GM21381 (cell line): ENCODE results near the gene CEBPE.

Experiments used
- ATAC-seq: cut with Tn5 transposase; IDR thresholded peaks from one replicate; pipeline ENCODE4 v1.9.1; 2021; ENCODE audit warnings: mild to moderate bottlenecking, moderate library complexity; ENCODE audit not compliant: unreplicated experiment

The CEBPE gene

DNA sequence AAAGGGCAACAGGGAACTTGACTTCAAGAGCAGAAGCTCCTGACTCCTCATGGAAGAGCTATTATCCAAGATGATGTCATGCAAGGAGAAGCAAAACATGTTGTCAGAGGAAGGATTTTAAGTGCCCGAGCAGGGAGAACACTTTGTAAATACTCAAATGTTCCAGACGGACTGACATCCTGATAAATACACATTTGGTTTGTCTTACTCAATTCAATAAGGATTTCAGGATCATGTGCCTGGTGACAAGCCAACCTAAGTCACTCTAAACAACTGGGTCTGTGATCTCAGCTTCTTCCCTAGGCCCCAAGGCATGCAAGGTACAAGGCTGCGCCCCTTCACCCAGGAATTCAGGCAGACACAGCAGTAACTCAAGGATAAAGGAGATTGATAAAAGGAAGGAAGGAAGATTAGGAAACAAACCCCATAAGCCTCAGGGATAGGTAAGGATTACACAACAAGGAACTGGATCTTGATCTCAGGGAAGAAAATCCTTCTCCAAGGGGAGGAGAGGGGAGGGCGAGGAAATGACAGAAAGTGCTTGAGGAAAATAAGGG is 26.8 kb upstream of the CEBPE start:
- no peak for ATAC-seq

- no peak for ATAC-seq
Observed at GRCh38 chr14:23143911-23144310, 24.9 kb upstream of the CEBPE start.

GRCh38 chr14:23142826-23143225 is 23.8 kb upstream of the CEBPE start:
- no peak for ATAC-seq

GRCh38 chr14:23141706-23142444 is 22.8 kb upstream of the CEBPE start:
- ATAC-seq, result no peak

DNA sequence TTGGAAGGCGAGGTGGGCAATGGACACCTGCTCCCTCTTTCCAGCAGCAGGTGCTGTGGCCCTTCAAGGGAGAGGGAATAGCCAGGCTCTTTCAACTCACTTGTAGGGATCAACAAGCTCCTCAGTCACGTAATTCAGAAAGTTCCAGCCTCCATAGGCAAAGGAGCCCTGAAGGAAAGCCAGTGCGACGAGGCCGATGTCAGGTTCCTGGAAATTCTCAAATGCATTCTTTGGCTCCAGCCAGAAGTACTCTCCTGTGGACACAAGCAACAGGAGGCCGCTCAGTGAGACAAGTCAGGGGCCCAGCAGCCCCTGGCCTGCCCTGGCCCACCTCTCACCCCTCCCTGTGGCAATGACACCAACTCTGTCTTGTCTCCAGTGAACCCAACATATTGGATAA is 21.3 kb upstream of the CEBPE start:
- no peak for ATAC-seq

- ATAC-seq, result no peak
Observed at GRCh38 chr14:23139874-23140273, 20.8 kb upstream of the CEBPE start.

- ATAC-seq, result no peak
Observed at GRCh38 chr14:23137813-23138535, 18.9 kb upstream of the CEBPE start.

DNA sequence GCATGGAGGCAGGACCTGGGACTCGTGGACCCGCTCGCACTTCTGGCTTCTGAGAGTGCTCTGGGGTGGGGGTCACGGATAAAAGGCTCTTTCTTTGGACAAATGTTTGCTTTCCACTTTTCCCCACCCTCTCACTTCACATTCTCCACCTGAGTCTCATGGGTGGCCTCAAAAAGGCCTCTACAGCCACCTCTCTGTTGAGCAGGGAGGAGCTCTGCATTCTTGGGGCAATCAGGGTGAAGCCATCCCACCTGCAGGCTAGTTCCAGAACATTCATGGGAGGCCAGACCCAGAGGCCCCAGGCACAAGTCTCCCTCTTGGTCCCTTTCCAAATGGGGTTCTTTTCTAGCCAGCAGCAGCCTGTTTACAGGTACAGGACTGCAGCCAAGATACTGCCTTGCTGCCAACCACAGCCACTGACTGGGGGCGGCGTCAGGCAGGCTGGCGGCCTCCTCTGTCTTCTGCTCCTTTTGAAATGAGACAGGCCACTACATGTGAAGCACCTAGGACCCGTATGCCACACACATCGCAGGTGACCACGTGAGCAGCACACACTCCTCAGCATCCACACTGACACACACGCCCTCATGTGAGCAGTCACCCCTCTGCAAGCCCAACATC is 18.2 kb upstream of the CEBPE start:
- no peak for ATAC-seq

DNA sequence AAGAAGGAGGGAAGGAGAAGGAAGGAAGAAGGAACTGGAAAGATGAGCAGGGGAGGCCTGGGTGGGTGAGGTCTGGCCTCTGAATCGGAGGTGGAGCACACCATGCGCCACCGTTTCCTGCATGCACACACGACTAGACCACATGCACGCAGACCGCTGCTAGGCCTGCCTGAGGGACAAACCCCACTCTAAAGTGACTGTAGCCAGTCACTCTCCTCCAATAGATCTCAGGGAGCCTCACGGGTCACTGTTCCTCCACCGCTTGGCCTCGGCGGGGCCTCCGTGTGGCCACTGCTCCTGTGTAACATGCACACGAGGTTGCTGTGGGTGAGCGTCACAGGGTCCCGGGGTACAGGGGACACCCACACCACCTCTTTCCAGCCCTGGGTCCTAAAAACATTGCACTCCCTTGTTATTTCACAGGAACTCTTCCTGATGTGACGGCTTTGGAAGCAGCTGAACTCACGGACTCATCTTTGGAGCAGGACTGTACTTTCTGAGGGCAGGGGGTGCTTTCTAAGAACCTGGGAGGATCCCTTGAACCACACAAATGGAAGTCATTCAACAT is 17.6 kb upstream of the CEBPE start:
- no peak for ATAC-seq

GRCh38 chr14:23132970-23133369 is 13.9 kb upstream of the CEBPE start:
- no peak for ATAC-seq

- ATAC-seq, result no peak
Observed at GRCh38 chr14:23131482-23131881, 12.4 kb upstream of the CEBPE start.

- no peak for ATAC-seq
Observed at GRCh38 chr14:23130871-23131270, 11.8 kb upstream of the CEBPE start.

GRCh38 chr14:23129759-23130316 is 10.8 kb upstream of the CEBPE start:
- no peak for ATAC-seq

GRCh38 chr14:23128969-23129758 is 10.1 kb upstream of the CEBPE start:
- no peak for ATAC-seq

GRCh38 chr14:23127861-23128260 is 8.8 kb upstream of the CEBPE start:
- no peak for ATAC-seq

DNA sequence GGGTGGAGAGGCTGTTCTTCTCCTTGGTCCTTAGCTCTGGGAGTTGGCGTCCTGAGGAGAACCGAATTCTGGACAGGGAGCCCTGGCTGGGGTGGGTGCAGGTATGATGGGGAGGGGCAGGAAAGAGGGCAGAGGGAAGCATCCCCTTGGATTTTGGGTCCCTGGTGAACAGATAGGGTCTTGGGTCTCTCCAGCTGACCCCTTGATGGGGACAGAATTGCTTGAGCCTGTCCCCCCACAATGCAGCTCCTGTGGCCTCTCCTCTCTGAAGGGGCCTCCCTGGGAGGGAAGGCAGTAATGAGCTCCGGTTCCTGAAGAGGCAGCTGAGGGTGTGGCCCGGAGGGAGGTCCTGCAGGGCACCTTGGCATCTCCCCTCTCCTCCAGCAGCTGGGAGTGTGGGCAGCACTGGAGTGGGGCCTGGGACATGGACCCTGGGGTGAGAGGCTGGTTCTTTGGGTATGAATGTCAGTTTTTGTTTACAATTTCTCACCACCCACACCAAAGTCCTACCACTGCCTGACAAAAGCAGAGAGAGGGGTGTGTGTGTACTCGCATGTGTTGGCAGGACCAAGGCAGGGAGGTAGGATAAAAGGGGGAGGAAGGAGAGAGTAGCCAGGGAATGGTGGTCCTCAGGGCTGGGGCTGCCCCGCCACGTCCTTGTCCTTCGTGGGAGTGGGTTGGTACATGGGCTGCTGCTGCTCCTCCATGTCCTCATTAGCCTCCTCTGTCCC is 7.7 kb upstream of the CEBPE start:
- ATAC-seq, result no peak

DNA sequence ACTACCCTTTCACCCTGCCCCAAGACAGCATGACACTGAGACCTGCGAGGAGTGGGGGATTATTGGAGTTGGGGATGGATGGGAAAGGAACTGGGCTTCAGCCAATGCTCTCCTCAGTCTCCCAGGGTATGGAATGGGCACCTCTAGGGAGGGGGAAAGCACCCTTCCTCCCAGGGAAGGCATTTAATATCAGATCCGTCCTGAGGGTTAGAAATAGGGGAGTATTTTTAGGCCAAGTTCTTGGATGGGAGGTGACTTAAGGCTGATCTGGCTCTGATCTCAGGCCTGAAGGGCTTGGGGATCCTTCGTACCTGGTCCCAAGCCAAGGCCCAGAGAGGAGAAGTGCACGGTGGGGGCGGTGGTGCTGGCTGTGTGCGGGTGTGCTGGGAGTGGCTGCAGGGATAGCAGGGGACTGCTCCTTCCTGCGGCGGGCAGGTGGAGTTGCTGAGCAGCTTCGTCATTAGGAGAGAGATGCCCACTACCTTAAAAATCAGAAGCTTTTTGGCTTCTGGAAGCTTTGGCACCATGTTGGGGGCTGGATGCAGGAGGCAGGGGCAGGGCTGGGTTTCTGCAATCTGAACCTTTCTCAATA is 7.0 kb upstream of the CEBPE start:
- ATAC-seq, result no peak

DNA sequence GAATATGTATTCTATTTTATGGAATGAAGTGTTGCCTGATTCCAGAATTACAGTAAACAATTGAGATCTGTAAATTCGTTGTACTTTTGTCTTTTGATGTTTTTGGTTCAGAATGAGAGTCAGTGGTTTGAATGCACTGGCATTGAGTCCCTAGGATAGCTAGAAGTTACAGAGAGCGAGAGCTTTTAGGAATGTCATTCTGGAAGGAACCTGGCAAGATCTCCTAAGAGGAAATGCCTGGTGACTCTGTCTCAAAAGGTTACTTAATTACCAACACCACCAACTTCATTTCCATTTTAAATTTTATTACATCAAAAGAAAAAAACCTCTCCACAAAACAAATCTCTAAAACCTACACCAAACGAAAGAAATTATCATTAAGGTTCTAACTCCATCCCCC is 6.0 kb upstream of the CEBPE start:
- no peak for ATAC-seq

- no peak for ATAC-seq
Observed at GRCh38 chr14:23124337-23124954, 5.4 kb upstream of the CEBPE start.
